Measurements from ENCODE around the gene CDKAL1. TPM values are rescaled to one million over a fixed set of nuclear protein-coding genes. Genes with fewer than 3 reads are reported as not detected.

Gene CDKAL1
- total and polyA plus RNA-seq, 10 donors = 4.8 to 26.9 (median 20.1) TPM

- H3K4me3 ChIP-seq = no peak overlapping the region
- 79 to 100% (median 96%) methylated on average over 3 of the region's 3 CpGs for WGBS, 5 donors
- no peak for DNase-seq
- no peaks in the 10 kb centered on the region for H3K4me1 ChIP-seq
- no peaks in the 10 kb centered on the region for H3K36me3 ChIP-seq
- TF ChIP-seq POLR2A (IDR thresholded peaks at IDR 0.05) (no peak), CTCF (IDR thresholded peaks at IDR 0.05 in 8 of 11, conservative IDR thresholded peaks at IDR 0.05 in 3 of 11) (no peak), POLR2AphosphoS5 (IDR thresholded peaks at IDR 0.05) (no peak)
- no peaks in the 10 kb centered on the region for H3K27me3 ChIP-seq (replicated peaks in 1 of 7)
- H3K27ac ChIP-seq = no peak overlapping the region
- intact Hi-C loops (cut with DNase I; ENCODE audit: low total_unique reads) = no loop called here
- no peaks in the 10 kb centered on the region for H3K9me3 ChIP-seq
These were observed 390.8 kb downstream of the CDKAL1 start for GRCh38 chr6:20924911-20925543.

- 79 to 84% (median 81%) methylated on average over 8 of the region's 8 CpGs for WGBS, 5 donors
- H3K27me3 ChIP-seq (replicated peaks in 1 of 7) = no peaks in the 10 kb centered on the region
- TF ChIP-seq CTCF (IDR thresholded peaks at IDR 0.05 in 8 of 11, conservative IDR thresholded peaks at IDR 0.05 in 3 of 11) (no peak), POLR2A (IDR thresholded peaks at IDR 0.05) (no peak), POLR2AphosphoS5 (IDR thresholded peaks at IDR 0.05) (no peak)
- H3K36me3 ChIP-seq = no peaks in the 10 kb centered on the region
- no peak overlapping the region for H3K27ac ChIP-seq
- no peaks in the 10 kb centered on the region for H3K9me3 ChIP-seq
- no peaks in the 10 kb centered on the region for H3K4me1 ChIP-seq
- intact Hi-C loops (cut with DNase I; ENCODE audit: low total_unique reads) = no loop called here
- no peak for DNase-seq
- H3K4me3 ChIP-seq = no peak overlapping the region
These were observed 393.0 kb downstream of the CDKAL1 start for GRCh38 chr6:20927130-20927860.

GRCh38 chr6:20929283-20929682 lies 395.0 kb downstream of the CDKAL1 start:
- no peak for DNase-seq
- Histone ChIP-seq H3K9me3 (no peaks in the 10 kb centered on the region), H3K4me3 (no peak overlapping the region), H3K27me3 (replicated peaks in 1 of 7) (no peaks in the 10 kb centered on the region), H3K36me3 (no peaks in the 10 kb centered on the region), H3K4me1 (no peaks in the 10 kb centered on the region), H3K27ac (no peak overlapping the region)
- 80 to 88% (median 86%) methylated on average over 4 of the region's 4 CpGs for WGBS, 5 donors
- TF ChIP-seq POLR2AphosphoS5 (IDR thresholded peaks at IDR 0.05) (no peak), CTCF (IDR thresholded peaks at IDR 0.05 in 8 of 11, conservative IDR thresholded peaks at IDR 0.05 in 3 of 11) (no peak), POLR2A (IDR thresholded peaks at IDR 0.05) (no peak)
- intact Hi-C loops (cut with DNase I; ENCODE audit: low total_unique reads) = no loop called here

GRCh38 chr6:20931093-20931492 lies 396.8 kb downstream of the CDKAL1 start:
- H3K4me1 ChIP-seq = no peaks in the 10 kb centered on the region
- no peak overlapping the region for H3K27ac ChIP-seq
- H3K36me3 ChIP-seq = no peaks in the 10 kb centered on the region
- no peaks in the 10 kb centered on the region for H3K27me3 ChIP-seq (replicated peaks in 1 of 7)
- H3K4me3 ChIP-seq = no peak overlapping the region
- WGBS, 5 donors = 91 to 98% (median 93%) methylated on average over 3 of the region's 3 CpGs
- no peaks in the 10 kb centered on the region for H3K9me3 ChIP-seq
- TF ChIP-seq CTCF (IDR thresholded peaks at IDR 0.05 in 8 of 11, conservative IDR thresholded peaks at IDR 0.05 in 3 of 11) (no peak), POLR2A (IDR thresholded peaks at IDR 0.05) (no peak), POLR2AphosphoS5 (IDR thresholded peaks at IDR 0.05) (no peak)
- intact Hi-C loops (cut with DNase I; ENCODE audit: low total_unique reads) = no loop called here
- no peak for DNase-seq

Measured in spleen (tissue), 11 donors.